ENCODE results near the gene MBTD1.
"Not testable (repeated sequence)": the region's sequence is repeated elsewhere in the genome, so short reads cannot be mapped to it uniquely, and the experiment has no call there.

DNA sequence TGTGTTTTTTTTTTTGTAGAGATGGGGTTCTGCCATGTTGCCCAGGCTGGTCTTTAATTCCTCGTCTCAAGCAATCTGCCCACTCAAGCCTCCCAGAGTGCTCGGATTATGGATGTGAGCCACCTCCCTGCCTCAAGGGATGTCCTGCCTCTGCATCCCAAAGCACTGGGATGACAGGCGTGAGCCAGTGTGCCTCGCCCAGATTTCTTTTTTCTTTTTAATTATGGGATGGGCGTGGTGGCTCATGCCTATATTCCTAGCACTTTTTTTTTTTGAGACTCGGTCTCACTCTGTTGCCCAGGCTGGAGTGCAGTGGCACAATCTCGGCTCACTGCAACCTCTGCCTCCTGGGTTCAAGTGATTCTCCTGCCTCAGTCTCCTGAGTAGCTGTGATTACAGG, 34.3 kb downstream of the MBTD1 start:
- TF ChIP-seq, protein P1, sequence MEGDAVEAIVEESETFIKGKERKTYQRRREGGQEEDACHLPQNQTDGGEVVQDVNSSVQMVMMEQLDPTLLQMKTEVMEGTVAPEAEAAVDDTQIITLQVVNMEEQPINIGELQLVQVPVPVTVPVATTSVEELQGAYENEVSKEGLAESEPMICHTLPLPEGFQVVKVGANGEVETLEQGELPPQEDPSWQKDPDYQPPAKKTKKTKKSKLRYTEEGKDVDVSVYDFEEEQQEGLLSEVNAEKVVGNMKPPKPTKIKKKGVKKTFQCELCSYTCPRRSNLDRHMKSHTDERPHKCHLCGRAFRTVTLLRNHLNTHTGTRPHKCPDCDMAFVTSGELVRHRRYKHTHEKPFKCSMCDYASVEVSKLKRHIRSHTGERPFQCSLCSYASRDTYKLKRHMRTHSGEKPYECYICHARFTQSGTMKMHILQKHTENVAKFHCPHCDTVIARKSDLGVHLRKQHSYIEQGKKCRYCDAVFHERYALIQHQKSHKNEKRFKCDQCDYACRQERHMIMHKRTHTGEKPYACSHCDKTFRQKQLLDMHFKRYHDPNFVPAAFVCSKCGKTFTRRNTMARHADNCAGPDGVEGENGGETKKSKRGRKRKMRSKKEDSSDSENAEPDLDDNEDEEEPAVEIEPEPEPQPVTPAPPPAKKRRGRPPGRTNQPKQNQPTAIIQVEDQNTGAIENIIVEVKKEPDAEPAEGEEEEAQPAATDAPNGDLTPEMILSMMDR (IDR thresholded peaks at IDR 0.05) = not testable (repeated sequence)
- not testable (repeated sequence) for TF ChIP-seq POLR2A (IDR thresholded peaks at IDR 0.05)
